Right lobe of liver (tissue), 6 donors: Measurements from ENCODE around the gene KLHL1. TPM values are rescaled to one million over a fixed set of nuclear protein-coding genes. Genes with fewer than 3 reads are reported as not detected.

Source experiments
- ATAC-seq, 4 donors: fragments of 200-7000 bp; cut with Tn5 transposase; one replicate each; pipeline ENCODE4 v1.9.1; 2020; ENCODE audit warnings: mild to moderate bottlenecking in 4 of 4, moderate library complexity in 4 of 4
- DNase-seq, 3 donors: peaks; one replicate each; pipeline ENCODE4 v3.0.0-alpha.2; 2020
- H3K27ac ChIP-seq, 3 donors: fragments of 200-600 bp; one replicate each; pipeline ENCODE4 v1.8.0; 2022
- H3K27me3 ChIP-seq, 2 donors: fragments of 200-600 bp; one replicate each; pipeline ENCODE4 v1.8.0; 2022
- H3K36me3 ChIP-seq, 4 donors: fragments of 200-600 bp; sonication (generic) in 1 of 4; one replicate each; pipeline versions ENCODE4 v1.5.1 to v1.8.0; 2017 to 2022; ENCODE audit warnings: control low read depth in 1 of 4
- H3K4me1 ChIP-seq, 4 donors: fragments of 200-600 bp; sonication (generic) in 1 of 4; one replicate each; pipeline versions ENCODE4 v1.5.1 to v1.8.0; 2017 to 2022; ENCODE audit warnings: control low read depth in 1 of 4
- H3K4me3 ChIP-seq, 3 donors: fragments of 200-600 bp; one replicate each; pipeline ENCODE4 v1.8.0; 2022
- H3K9me3 ChIP-seq, 4 donors: fragments of 200-600 bp; sonication (generic) in 1 of 4; one replicate each; pipeline versions ENCODE4 v1.5.1 to v1.8.0; 2017 to 2022; ENCODE audit warnings: control low read depth in 1 of 4
- CTCF ChIP-seq, 4 donors: fragments of 200-600 bp in 3 of 4; fragments of 450-650 bp in 1 of 4; IDR thresholded peaks; one replicate each; pipeline versions ENCODE4 v1.5.1 to v1.8.0; 2016 to 2022; ENCODE audit warnings: antibody characterized with exemption in 4 of 4, mild to moderate bottlenecking in 2 of 4
- POLR2A ChIP-seq: fragments of 450-650 bp; IDR thresholded peaks from one replicate; pipeline ENCODE4 v1.6.1; 2017; ENCODE audit warnings: antibody characterized with exemption, mild to moderate bottlenecking
- WGBS: methylation state at CpG from one replicate; pipeline ENCODE4 v1.1.6; 2018; ENCODE audit warnings: low coverage, low lambda C conversion rate; ENCODE audit not compliant: insufficient coverage; ENCODE audit errors: missing lambda C conversion rate; 5-methylcytosine and 5-hydroxymethylcytosine counted together
- intact Hi-C, 2 donors: fragments of 100-400 bp; cut with DNase I; formaldehyde crosslinking; loops; one replicate each; pipeline versions ENCODE4 v1.11.2 to v1.14.1; 2022
- total RNA-seq, 6 experiments: library from RNA; depleted of rRNA in 2 of 6; stranded (reverse); fragments of >200 nt in 2 of 6; fragmentation: NEBNext Ultra II Directional in 3 of 6; extraction: Animal tissue kit (Norgen Biotek cat#: 25700) in 3 of 6; gene quantifications; one replicate each; pipeline versions ENCODE4 v1.1.0 to v1.2.4, GENCODE V29; 2016 to 2023
- donor health status: DM: no; HTN: yes; CAD: no.
- donor health status: DM: no; HTN: no; CAD: no.
- donor health status: DM: no; HTN: no; CAD: no.
- donor health status: DM: no; HTN: yes; CAD: no.
- donor health status: DM: no; HTN: yes; CAD: no.

The KLHL1 gene
- total RNA-seq, 6 experiments from 2014 or later, result not detected

GRCh38 chr13:70080012-70080411 is 28.2 kb downstream of the KLHL1 start:
- H3K9me3 ChIP-seq, result no peaks in the 10 kb centered on the region
- 18% methylated on average over 4 of the region's 4 CpGs for WGBS
- H3K27ac ChIP-seq, result no peak overlapping the region
- ATAC-seq (no peak), DNase-seq (no peak)
- intact Hi-C loops, result no loop called here
- TF ChIP-seq CTCF (IDR thresholded peaks at IDR 0.05) (no peak), POLR2A (no peak)
- H3K36me3 ChIP-seq, result no peaks in the 10 kb centered on the region
- no peak overlapping the region for H3K4me3 ChIP-seq
- no peaks in the 10 kb centered on the region for H3K4me1 ChIP-seq
- no peaks in the 10 kb centered on the region for H3K27me3 ChIP-seq

- TF ChIP-seq CTCF (IDR thresholded peaks at IDR 0.05) (no peak), POLR2A (no peak)
- H3K27ac ChIP-seq, result no peak overlapping the region
- intact Hi-C loops, result no loop called here
- H3K4me3 ChIP-seq, result no peak overlapping the region
- DNase-seq, result no peak
- no peaks in the 10 kb centered on the region for H3K9me3 ChIP-seq
- H3K27me3 ChIP-seq, result no peaks in the 10 kb centered on the region
- no peak for ATAC-seq
- H3K36me3 ChIP-seq, result no peaks in the 10 kb centered on the region
- no peaks in the 10 kb centered on the region for H3K4me1 ChIP-seq
Observed at GRCh38 chr13:70054572-70054971, 53.7 kb downstream of the KLHL1 start.

DNA sequence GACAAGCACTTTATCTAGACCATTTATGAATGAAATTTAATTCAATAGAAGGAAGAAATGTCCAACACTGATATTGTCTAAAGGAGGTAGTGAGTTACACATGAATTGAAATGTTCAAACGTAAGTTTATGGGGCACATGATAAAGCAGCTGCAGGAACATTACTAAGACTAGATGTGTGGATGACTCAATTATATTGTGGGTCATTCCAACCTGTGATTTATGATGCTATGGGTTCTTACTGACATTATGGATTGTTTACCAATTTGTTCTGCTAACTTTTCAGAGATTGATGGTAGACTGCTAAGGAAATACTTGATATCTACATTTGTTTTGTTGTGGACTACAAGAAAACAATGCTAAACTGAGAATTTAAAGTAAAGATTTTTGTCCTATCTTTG is 56.7 kb downstream of the KLHL1 start:
- Histone ChIP-seq H3K9me3 (no peaks in the 10 kb centered on the region), H3K4me3 (no peak overlapping the region), H3K27me3 (no peaks in the 10 kb centered on the region), H3K27ac (no peak overlapping the region), H3K4me1 (no peaks in the 10 kb centered on the region), H3K36me3 (no peaks in the 10 kb centered on the region)
- TF ChIP-seq POLR2A (no peak), CTCF (IDR thresholded peaks at IDR 0.05) (no peak)
- DNase-seq (no peak), ATAC-seq (no peak)
- 33% methylated on average over 1 of the region's 1 CpG for WGBS
- intact Hi-C loops, result no loop called here

GRCh38 chr13:70043685-70044084 is 64.6 kb downstream of the KLHL1 start:
- no peaks in the 10 kb centered on the region for H3K9me3 ChIP-seq
- H3K36me3 ChIP-seq, result no peaks in the 10 kb centered on the region
- H3K27me3 ChIP-seq, result no peaks in the 10 kb centered on the region
- DNase-seq (no peak), ATAC-seq (no peak)
- H3K4me3 ChIP-seq, result no peak overlapping the region
- no peak for TF ChIP-seq POLR2A
- no peak for TF ChIP-seq CTCF (IDR thresholded peaks at IDR 0.05)
- intact Hi-C loops, result no loop called here
- H3K4me1 ChIP-seq, result no peaks in the 10 kb centered on the region
- WGBS, result 30% methylated on average over 1 of the region's 1 CpG
- no peak overlapping the region for H3K27ac ChIP-seq

- ATAC-seq (no peak), DNase-seq (no peak)
- no peaks in the 10 kb centered on the region for H3K27me3 ChIP-seq
- H3K4me3 ChIP-seq, result no peak overlapping the region
- H3K36me3 ChIP-seq, result no peaks in the 10 kb centered on the region
- H3K9me3 ChIP-seq, result no peaks in the 10 kb centered on the region
- WGBS, result 45% methylated on average over 4 of the region's 4 CpGs
- intact Hi-C loops, result no loop called here
- H3K27ac ChIP-seq, result no peak overlapping the region
- TF ChIP-seq POLR2A (no peak), CTCF (IDR thresholded peaks at IDR 0.05) (no peak)
- H3K4me1 ChIP-seq, result no peaks in the 10 kb centered on the region
Observed at GRCh38 chr13:70042193-70042592, 66.1 kb downstream of the KLHL1 start.
